CD4-positive, alpha-beta T cell (primary cell): Measurements from ENCODE around the gene MCM9. TPM values are rescaled to one million over a fixed set of nuclear protein-coding genes. Genes with fewer than 3 reads are reported as not detected.

Experiments used
- ATAC-seq: fragments of 200-7000 bp; cut with Tn5 transposase; one replicate; pipeline ENCODE4 v1.10.0; 2022; ENCODE audit warnings: mild to moderate bottlenecking; ENCODE audit not compliant: poor library complexity
- CTCF ChIA-PET: fragments of 350-600 bp; sonication (Branson Sonifier 250); formaldehyde crosslinking; loops from one replicate; lab custom pipeline; 2021; ENCODE audit warnings: antibody characterized with exemption, inconsistent platforms; lab: Charles Lee
- POLR2A ChIA-PET: fragments of 350-600 bp; sonication (Branson Sonifier 250); formaldehyde crosslinking; loops from one replicate; lab custom pipeline; 2021; ENCODE audit warnings: antibody characterized with exemption, inconsistent platforms; lab: Charles Lee
- DNase-seq, 14 experiments: peaks; one replicate each; pipeline ENCODE4 v3.0.0-alpha.2; 2013 to 2020; ENCODE audit warnings: mixed read lengths in 2 of 14
- H3K27ac ChIP-seq, 2 donors: one replicate each; pipeline versions ENCODE4 v1.5.1 to v1.7.0; 2013; ENCODE audit warnings: low read length in 2 of 2, low read depth in 1 of 2, mild to moderate bottlenecking in 1 of 2
- H3K27me3 ChIP-seq, 2 experiments: 1 replicate in 1 of 2; 2 replicates in 1 of 2; pipeline versions ENCODE4 v1.6.1 to v1.7.0; 2013; ENCODE audit warnings: low read length in 2 of 2, control low read depth in 1 of 2, mild to moderate bottlenecking in 1 of 2, moderate library complexity in 1 of 2; ENCODE audit not compliant: insufficient read depth in 2 of 2, control insufficient read depth in 1 of 2
- H3K36me3 ChIP-seq: one replicate; pipeline ENCODE4 v1.6.1; 2013; ENCODE audit warnings: low read length, control low read depth; ENCODE audit not compliant: insufficient read depth
- H3K4me1 ChIP-seq: one replicate; pipeline ENCODE4 v1.6.1; 2013; ENCODE audit warnings: low read length, control low read depth; ENCODE audit not compliant: insufficient read depth
- H3K4me3 ChIP-seq: one replicate; pipeline ENCODE4 v1.5.1; 2013; ENCODE audit warnings: mild to moderate bottlenecking, low read length, moderate library complexity
- H3K9me3 ChIP-seq, 2 experiments: 1 replicate in 1 of 2; 2 replicates in 1 of 2; pipeline versions ENCODE4 v1.6.1 to v1.7.0; 2013; ENCODE audit warnings: low read length in 2 of 2, mild to moderate bottlenecking in 2 of 2, control low read depth in 1 of 2, moderate library complexity in 1 of 2; ENCODE audit not compliant: control insufficient read depth in 1 of 2, insufficient read depth in 1 of 2
- H3K27ac Mint-ChIP-seq: one replicate; pipeline ENCODE4 v1.8.0; 2020; ENCODE audit warnings: mixed read lengths
- H3K27me3 Mint-ChIP-seq: one replicate; pipeline ENCODE4 v1.8.0; 2021; ENCODE audit warnings: mixed read lengths
- H3K36me3 Mint-ChIP-seq: one replicate; pipeline ENCODE4 v1.8.0; 2021; ENCODE audit warnings: low read depth, mixed read lengths
- H3K4me1 Mint-ChIP-seq: one replicate; pipeline ENCODE4 v1.8.0; 2021; ENCODE audit warnings: low read depth, mixed read lengths
- H3K4me3 Mint-ChIP-seq: one replicate; pipeline ENCODE4 v1.8.0; 2020; ENCODE audit warnings: mild to moderate bottlenecking, mixed read lengths
- H3K9me3 Mint-ChIP-seq: one replicate; pipeline ENCODE4 v1.8.0; 2020; ENCODE audit warnings: mixed read lengths
- intact Hi-C, 2 experiments: fragments of 100-400 bp; cut with DNase I in 1 of 2; cut with micrococcal nuclease in 1 of 2; formaldehyde crosslinking; loops; one replicate each; pipeline versions ENCODE4 v1.15.1 to v1.9.0; 2023 to 2025; cut with DNase I, micrococcal nuclease
- total RNA-seq, 174 experiments: library from RNA in 2 of 174; stranded (reverse) in 2 of 174; gene quantifications; one replicate each; pipeline ENCODE4 v1.2.3 and lab custom pipeline; 2021 to 2026
- TF ChIP-seq, protein P1 (sequence below): fragments of 200-600 bp; IDR thresholded peaks from one replicate; pipeline ENCODE4 v1.8.0; 2022; ENCODE audit warnings: antibody characterized with exemption, mild to moderate bottlenecking

Gene MCM9
- total RNA-seq, 2 experiments from 2014 or later = 25.5 TPM

DNA sequence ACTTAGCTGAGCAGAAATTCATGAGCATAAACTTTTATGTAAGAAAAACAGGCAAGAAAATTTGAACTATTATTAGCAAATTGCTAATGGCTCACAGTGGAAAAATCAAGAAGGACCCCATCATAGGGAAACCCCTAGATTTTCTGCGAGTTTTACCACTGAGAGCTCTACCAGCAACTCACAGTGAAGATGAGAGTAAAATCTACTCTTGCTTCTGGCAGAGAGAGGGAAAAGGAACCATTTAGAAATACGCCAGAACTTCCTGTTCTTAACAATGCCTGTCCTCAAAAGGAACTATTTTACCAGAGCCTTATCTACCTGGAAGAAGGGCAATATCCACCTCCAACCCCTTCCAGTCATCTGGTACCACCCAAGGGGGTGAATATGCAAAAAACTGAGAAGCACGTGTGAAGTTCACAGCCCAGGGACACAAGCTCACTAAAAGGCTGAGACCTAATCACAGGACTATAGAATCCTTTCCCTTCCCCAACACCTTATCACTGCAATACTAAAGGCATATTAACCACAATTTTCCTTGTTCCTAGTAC is 75.4 kb downstream of the MCM9 start:
- no peaks in the 10 kb centered on the region for H3K27me3 ChIP-seq
- no peak overlapping the region for H3K27ac Mint-ChIP-seq
- no peak overlapping the region for H3K4me3 ChIP-seq
- H3K36me3 ChIP-seq = peaks cover 6% of the 10 kb centered on the region
- H3K27ac ChIP-seq = no peak overlapping the region
- peaks cover 52% of the 10 kb centered on the region for H3K4me1 Mint-ChIP-seq
- H3K9me3 ChIP-seq = peaks cover 0 to 13% of the 10 kb centered on the region in 2 experiments
- ChIA-PET CTCF (no interaction called here), POLR2A (interaction anchor here (0.6 kb wide), 1 partner anchor 21 kb away, joined by 3 read pairs; no protein-coding TSS in a partner anchor)
- TF ChIP-seq, protein P1, sequence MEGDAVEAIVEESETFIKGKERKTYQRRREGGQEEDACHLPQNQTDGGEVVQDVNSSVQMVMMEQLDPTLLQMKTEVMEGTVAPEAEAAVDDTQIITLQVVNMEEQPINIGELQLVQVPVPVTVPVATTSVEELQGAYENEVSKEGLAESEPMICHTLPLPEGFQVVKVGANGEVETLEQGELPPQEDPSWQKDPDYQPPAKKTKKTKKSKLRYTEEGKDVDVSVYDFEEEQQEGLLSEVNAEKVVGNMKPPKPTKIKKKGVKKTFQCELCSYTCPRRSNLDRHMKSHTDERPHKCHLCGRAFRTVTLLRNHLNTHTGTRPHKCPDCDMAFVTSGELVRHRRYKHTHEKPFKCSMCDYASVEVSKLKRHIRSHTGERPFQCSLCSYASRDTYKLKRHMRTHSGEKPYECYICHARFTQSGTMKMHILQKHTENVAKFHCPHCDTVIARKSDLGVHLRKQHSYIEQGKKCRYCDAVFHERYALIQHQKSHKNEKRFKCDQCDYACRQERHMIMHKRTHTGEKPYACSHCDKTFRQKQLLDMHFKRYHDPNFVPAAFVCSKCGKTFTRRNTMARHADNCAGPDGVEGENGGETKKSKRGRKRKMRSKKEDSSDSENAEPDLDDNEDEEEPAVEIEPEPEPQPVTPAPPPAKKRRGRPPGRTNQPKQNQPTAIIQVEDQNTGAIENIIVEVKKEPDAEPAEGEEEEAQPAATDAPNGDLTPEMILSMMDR = no peak
- H3K27me3 Mint-ChIP-seq = no peaks in the 10 kb centered on the region
- intact Hi-C loops = loop anchor here in 1 of 2 experiments (10.0 kb wide), 1 partner anchor 45 kb away; no protein-coding TSS in a partner anchor
- H3K36me3 Mint-ChIP-seq = peaks cover 29% of the 10 kb centered on the region
- H3K4me3 Mint-ChIP-seq = no peak overlapping the region
- H3K4me1 ChIP-seq = peaks cover 17% of the 10 kb centered on the region
- DNase-seq (no peak), ATAC-seq (no peak)
- H3K9me3 Mint-ChIP-seq = no peaks in the 10 kb centered on the region

DNA sequence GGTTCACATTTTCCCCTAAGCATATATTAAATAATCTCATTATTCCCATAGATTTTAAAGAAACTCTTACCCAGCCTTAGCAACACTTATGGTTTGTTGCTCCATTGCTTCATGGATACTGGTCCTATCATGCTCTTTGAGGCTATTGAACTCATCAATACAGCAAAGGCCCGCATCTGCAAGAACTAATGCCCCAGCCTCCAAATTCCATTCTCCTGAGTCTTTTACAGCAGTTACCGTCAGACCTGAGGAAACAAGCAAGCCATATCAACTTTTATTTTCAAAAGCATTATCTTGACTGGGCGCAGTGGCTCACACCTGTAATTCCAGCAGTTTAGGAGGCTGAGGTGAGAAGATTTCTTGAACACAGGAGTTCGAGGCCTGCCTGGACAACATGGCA is 78.7 kb downstream of the MCM9 start:
- Histone ChIP-seq H3K36me3 (peaks cover 10% of the 10 kb centered on the region), H3K4me1 (peaks cover 2% of the 10 kb centered on the region), H3K4me3 (no peak overlapping the region), H3K9me3 (peaks cover 0 to 4% of the 10 kb centered on the region in 2 experiments), H3K27me3 (no peaks in the 10 kb centered on the region), H3K27ac (no peak overlapping the region)
- Mint-ChIP-seq H3K4me3 (no peak overlapping the region), H3K36me3 (peaks cover 50% of the 10 kb centered on the region), H3K4me1 (peaks cover 28% of the 10 kb centered on the region), H3K27ac (no peak overlapping the region), H3K9me3 (no peaks in the 10 kb centered on the region), H3K27me3 (no peaks in the 10 kb centered on the region)
- ChIA-PET POLR2A (no interaction called here), CTCF (no interaction called here)
- ATAC-seq = no peak
- DNase-seq = no peak
- intact Hi-C loops = no loop called here
- TF ChIP-seq, protein P1 = no peak

DNA sequence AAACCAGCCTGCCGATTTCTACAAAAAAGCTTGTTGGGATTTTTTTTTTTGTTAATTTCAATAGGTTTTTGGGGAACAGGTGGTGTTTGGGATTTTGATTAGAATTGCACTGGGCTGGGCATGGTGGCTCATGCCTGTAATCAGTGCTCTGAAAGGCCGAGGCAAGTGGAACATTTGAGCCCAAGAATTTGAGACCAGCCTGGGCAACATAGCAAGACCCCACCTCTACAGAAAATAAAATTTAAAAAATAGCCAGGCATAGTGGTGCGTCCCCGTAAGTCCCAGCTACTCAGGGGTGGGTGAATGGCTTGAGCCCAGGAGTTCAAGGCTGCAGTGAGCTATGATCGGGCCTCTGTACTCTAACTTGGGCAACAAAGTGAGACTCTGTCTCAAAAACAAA is 81.6 kb downstream of the MCM9 start:
- Histone ChIP-seq H3K4me3 (no peak overlapping the region), H3K4me1 (no peaks in the 10 kb centered on the region), H3K9me3 (no peaks in the 10 kb centered on the region), H3K27me3 (no peaks in the 10 kb centered on the region), H3K27ac (no peak overlapping the region), H3K36me3 (peaks cover 6% of the 10 kb centered on the region)
- Mint-ChIP-seq H3K9me3 (no peaks in the 10 kb centered on the region), H3K4me1 (peaks cover 8% of the 10 kb centered on the region), H3K27ac (no peak overlapping the region), H3K27me3 (no peaks in the 10 kb centered on the region), H3K36me3 (peaks cover 46% of the 10 kb centered on the region), H3K4me3 (no peak overlapping the region)
- intact Hi-C loops = no loop called here
- ChIA-PET CTCF (no interaction called here), POLR2A (no interaction called here)
- TF ChIP-seq, protein P1 = no peak
- DNase-seq (no peak), ATAC-seq (no peak)
